ENCODE data around the gene SLC22A13.
"Not testable (repeated sequence)": the region's sequence is repeated elsewhere in the genome, so short reads cannot be mapped to it uniquely, and the experiment has no call there.

The SLC22A13 gene

DNA sequence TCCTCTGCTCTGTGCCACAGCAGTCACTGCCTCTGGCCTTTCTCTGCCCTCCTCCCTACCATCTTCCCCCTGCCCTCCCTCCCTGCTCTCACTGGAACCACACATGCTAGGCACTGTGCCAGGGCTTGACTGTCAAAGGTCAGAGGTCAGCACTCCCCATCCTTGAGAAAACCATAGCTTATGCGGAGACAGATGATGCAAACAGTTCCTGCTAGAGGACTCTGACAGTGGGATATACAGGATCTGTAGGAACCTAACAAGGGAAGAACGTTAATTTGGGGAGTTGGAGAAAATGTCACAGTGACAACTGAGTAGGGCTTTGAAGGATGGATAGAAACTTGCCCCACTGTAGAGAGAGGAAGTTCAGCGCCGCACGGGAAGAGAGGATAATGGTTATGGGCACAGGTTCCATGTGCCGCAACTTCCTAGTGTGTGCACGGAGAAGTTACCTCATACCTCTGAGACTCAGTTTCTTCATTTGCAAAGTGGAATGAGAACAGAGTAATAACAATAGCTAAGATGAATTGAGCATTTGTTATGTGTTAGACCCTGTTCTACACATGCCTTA, 51.7 kb downstream of the SLC22A13 start:
- H3K4me3 ChIP-seq (ENCODE audit: low read length) = no peak overlapping the region
- TF ChIP-seq, protein P1, sequence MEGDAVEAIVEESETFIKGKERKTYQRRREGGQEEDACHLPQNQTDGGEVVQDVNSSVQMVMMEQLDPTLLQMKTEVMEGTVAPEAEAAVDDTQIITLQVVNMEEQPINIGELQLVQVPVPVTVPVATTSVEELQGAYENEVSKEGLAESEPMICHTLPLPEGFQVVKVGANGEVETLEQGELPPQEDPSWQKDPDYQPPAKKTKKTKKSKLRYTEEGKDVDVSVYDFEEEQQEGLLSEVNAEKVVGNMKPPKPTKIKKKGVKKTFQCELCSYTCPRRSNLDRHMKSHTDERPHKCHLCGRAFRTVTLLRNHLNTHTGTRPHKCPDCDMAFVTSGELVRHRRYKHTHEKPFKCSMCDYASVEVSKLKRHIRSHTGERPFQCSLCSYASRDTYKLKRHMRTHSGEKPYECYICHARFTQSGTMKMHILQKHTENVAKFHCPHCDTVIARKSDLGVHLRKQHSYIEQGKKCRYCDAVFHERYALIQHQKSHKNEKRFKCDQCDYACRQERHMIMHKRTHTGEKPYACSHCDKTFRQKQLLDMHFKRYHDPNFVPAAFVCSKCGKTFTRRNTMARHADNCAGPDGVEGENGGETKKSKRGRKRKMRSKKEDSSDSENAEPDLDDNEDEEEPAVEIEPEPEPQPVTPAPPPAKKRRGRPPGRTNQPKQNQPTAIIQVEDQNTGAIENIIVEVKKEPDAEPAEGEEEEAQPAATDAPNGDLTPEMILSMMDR (IDR thresholded peaks at IDR 0.05; ENCODE audit: insufficient read depth, low read depth, low read length, missing control alignments) = no peak
- no peak for DNase-seq (ENCODE audit: low read depth)

DNA sequence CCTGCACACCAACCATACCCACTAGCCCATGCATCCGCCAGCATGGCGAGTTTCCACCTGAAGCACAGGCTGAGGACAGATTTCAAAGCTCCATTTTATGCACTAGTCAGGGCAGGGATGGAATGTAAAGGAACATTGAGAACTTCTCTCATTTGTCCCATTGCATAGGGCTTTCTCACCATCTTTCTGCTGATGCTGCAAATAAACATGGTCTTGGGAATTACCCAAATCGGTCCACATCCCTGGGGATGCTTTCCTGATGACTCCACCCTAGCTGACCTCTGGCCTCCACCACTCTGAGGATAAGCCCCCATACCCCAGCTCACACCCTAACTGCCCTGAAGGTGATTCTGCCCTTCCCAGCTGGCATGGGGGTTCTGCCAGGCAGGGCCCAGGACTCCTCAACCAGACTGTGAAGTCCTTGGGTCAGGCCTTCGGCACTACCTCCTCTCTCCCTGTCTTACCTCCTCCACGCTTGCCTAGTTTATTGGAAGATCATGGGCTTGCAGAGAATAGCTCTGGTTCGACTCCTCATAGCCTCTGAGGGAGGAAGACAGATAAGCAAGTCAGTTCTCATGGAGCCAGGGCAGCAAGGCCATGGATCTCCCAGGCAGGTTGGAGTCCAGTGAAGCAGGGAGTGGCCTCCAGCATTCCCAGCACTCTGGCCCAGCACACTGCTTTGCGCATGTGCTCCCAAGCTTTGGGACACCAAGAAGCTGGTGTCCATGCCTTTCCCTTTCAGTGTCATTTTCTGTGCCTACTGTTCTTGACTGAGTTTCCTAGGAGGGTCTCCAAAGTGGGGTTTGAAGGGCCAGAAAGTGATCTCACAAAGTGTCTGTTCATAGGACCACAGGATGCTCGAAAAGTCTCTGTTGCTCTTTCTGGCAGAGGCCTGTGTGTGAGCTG, 53.4 kb downstream of the SLC22A13 start:
- DNase-seq (ENCODE audit: low read depth) = no peak
- TF ChIP-seq, protein P1 (IDR thresholded peaks at IDR 0.05; ENCODE audit: insufficient read depth, low read depth, low read length, missing control alignments) = no peak
- no peak overlapping the region for H3K4me3 ChIP-seq (ENCODE audit: low read length)

DNA sequence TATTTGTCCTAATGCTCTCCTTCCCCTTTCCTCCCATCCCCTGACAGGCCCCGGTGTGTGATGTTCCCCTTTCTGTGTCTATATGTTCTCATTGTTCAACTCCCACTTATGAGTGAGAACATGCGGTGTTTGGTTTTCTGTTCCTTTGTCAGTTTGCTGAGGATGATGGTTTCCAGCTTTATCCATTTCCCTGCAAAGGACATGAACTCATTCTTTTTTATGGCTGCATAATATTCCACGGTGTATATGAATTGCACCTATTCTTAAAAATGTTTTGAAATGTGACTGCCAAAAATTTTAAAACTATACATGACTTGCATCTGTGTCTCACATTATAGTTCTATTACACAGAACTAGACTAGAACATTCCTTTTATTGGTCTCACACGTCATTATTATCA, 55.0 kb downstream of the SLC22A13 start:
- DNase-seq (ENCODE audit: low read depth); H3K4me3 ChIP-seq (ENCODE audit: low read length): not testable (repeated sequence)

DNA sequence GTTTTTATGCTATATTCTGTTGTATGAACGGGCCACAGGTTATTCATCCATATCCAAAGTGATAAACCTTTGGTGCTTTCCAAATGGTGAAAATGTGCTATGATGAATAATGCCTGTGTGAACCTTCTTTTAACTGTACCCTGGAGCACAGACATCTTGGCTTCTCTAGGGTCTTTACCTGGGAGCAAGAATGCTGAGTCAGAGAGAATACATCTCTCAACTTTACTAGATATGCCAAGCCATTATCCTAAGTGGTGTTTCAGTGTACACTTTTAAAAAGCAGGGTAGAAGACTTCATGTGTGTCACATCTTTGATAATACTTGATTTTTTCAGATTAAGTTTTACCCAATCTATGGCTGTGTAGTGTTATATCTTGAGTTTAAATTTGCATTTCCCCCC, 57.4 kb downstream of the SLC22A13 start:
- no peak overlapping the region for H3K4me3 ChIP-seq (ENCODE audit: low read length)
- no peak for DNase-seq (ENCODE audit: low read depth)
- TF ChIP-seq, protein P1 (IDR thresholded peaks at IDR 0.05; ENCODE audit: insufficient read depth, low read depth, low read length, missing control alignments) = no peak

DNA sequence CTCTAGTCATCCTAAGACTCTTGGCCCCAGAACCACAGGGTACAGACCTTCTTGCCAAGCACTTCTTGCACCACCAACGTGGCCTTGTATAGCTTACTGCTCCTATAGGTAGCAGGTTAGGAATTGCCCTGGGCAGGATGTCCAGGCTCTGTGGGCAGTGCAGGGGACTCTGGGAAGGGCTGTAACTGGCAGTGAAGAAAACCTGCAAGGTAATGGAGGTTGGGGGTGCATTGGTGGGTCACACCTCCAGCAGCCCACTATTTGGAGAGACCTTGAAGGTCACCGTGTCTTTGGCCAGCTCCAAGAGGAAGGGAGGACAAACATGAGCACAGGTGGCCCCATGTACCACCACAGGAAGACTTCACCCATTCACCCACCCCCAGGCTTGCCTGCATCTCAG, 59.6 kb downstream of the SLC22A13 start:
- TF ChIP-seq, protein P1 (IDR thresholded peaks at IDR 0.05; ENCODE audit: insufficient read depth, low read depth, low read length, missing control alignments) = no peak

DNA sequence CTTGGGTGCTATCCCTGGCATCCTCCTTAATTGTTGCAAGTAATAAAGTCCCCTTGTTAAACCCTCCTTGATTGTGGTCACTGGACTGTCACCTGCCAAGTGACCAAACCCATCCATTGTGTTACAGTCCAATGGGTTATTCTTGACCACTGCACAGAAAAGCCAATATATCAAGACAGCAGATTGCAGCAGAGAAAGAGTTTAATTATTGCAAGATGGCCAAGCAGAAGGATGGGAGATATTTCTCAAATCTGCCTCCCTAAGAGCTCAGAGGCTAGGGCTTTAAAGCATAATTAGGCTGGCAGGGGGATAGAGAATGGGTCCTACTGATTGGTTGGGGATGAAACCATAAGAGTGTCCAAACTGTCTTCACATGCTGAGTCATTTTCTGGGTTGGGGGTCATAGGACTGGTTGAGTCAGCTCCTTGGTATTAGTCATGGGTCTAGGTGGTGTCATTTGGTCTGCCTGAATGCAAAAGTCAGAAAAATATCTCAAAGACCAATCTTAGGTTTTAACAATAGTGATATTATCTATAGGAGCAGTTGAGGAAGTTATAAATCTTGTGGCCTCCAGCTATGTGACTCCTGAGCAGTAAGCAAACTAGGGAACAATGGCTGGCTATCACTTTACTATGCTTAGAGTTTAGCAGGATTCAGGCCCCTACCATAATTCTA, 61.9 kb downstream of the SLC22A13 start:
- TF ChIP-seq, protein P1 (IDR thresholded peaks at IDR 0.05; ENCODE audit: insufficient read depth, low read depth, low read length, missing control alignments) = no peak
- DNase-seq (ENCODE audit: low read depth) = peak; percentile 55
- H3K4me3 ChIP-seq (ENCODE audit: low read length) = no peak overlapping the region

More for the DNA sequence above, 59.6 kb downstream of the SLC22A13 start:
- H3K4me3 ChIP-seq (ENCODE audit: low read length) = no peak overlapping the region
- DNase-seq (ENCODE audit: low read depth) = no peak
